Body of pancreas (tissue), 4 donors: Measurements from ENCODE around the gene FBRS.

ENCODE experiments used
- CTCF ChIP-seq, 7 experiments: fragments of 450-650 bp in 4 of 7; fragments of 200-600 bp in 3 of 7; sonication (generic) in 3 of 7; IDR thresholded peaks; one replicate each; pipeline ENCODE4 v1.5.1; 2016 to 2019; ENCODE audit warnings: antibody characterized with exemption in 7 of 7
- POLR2A ChIP-seq, 3 donors: fragments of 450-650 bp; IDR thresholded peaks; one replicate each; pipeline ENCODE4 v1.6.1; 2016; ENCODE audit warnings: antibody characterized with exemption in 3 of 3, mild to moderate bottlenecking in 2 of 3

GRCh38 chr16:30609926-30610839, 48.0 kb upstream of the FBRS start, which contains the start of gene ZNF689:
- TF ChIP-seq CTCF (IDR thresholded peaks at IDR 0.05) (peak in 1 of 7 experiments; percentile 1), POLR2A (IDR thresholded peaks at IDR 0.05) (peak; percentile 33 to 89 (median 81))
